K562 (cell line): ENCODE data around the gene PTPN11. TPM values are rescaled to one million over a fixed set of nuclear protein-coding genes. Genes with fewer than 3 reads are reported as not detected.

Source experiments
- CBX1 ChIP-seq: sonication (generic); IDR thresholded peaks from 2 replicates; pipeline ENCODE4 v1.6.1; 2016; ENCODE audit warnings: antibody characterized with exemption, low read depth, mild to moderate bottlenecking
- COPS2 ChIP-seq: fragments of 450-650 bp; conservative IDR thresholded peaks from 2 replicates; pipeline ENCODE4 v1.6.1; 2016; ENCODE audit warnings: mild to moderate bottlenecking, moderate library complexity
- CREM ChIP-seq: IDR thresholded peaks from 2 replicates; pipeline ENCODE4 v1.6.1; 2014; ENCODE audit warnings: antibody characterized with exemption, low read depth
- E2F8 ChIP-seq: fragments of 450-650 bp; IDR thresholded peaks from 2 replicates; pipeline ENCODE4 v1.7.1; 2018; ENCODE audit warnings: mild to moderate bottlenecking, low read depth; ENCODE audit not compliant: partially characterized antibody
- FOS ChIP-seq: IDR thresholded peaks from 3 replicates; pipeline ENCODE4 v1.6.1; 2011; ENCODE audit not compliant: insufficient read length; ENCODE audit errors: extremely low read depth
- HES1 ChIP-seq: fragments of 450-650 bp; IDR thresholded peaks from 2 replicates; pipeline ENCODE4 v1.6.1; 2016; ENCODE audit warnings: low read depth, mild to moderate bottlenecking, moderate library complexity
- KDM1A ChIP-seq, 2 experiments: fragments of 450-650 bp; IDR thresholded peaks; 2 replicates each; pipeline ENCODE4 v1.6.1; 2016; ENCODE audit warnings: mild to moderate bottlenecking in 2 of 2
- KDM4B ChIP-seq, 2 experiments: fragments of 450-650 bp in 1 of 2; sonication (generic) in 1 of 2; IDR thresholded peaks; 2 replicates each; pipeline ENCODE4 v1.6.1; 2016 to 2017; ENCODE audit warnings: borderline replicate concordance in 2 of 2, antibody characterized with exemption in 1 of 2, low read depth in 1 of 2, mild to moderate bottlenecking in 1 of 2
- MIER1 ChIP-seq: fragments of 450-650 bp; IDR thresholded peaks from 2 replicates; pipeline ENCODE4 v1.6.1; 2016; ENCODE audit warnings: antibody characterized with exemption, mild to moderate bottlenecking, low read depth
- PHF21A ChIP-seq: fragments of 450-650 bp; IDR thresholded peaks from 2 replicates; pipeline ENCODE4 v1.6.1; 2017; ENCODE audit warnings: low read depth, borderline replicate concordance
- SMARCA4 ChIP-seq: fragments of 450-650 bp; IDR thresholded peaks from 2 replicates; pipeline ENCODE4 v1.6.1; 2016
- SRF ChIP-seq, 2 experiments: fragments of 250-450, 450-650 bp in 1 of 2; sonication (Bioruptor Pico) in 1 of 2; sonication (generic) in 1 of 2; formaldehyde crosslinking; IDR thresholded peaks; 2 replicates each; pipeline versions ENCODE4 v1.5.0 to v1.5.1; 2020 to 2022; ENCODE audit warnings: mild to moderate bottlenecking in 1 of 2, missing genetic modification reagents in 1 of 2
- SRSF7 ChIP-seq: fragments of 200-400 bp; formaldehyde crosslinking; optimal IDR thresholded peaks from 2 replicates; pipeline ENCODE3; 2017; ENCODE audit warnings: mild to moderate bottlenecking, low read depth, low read length
- TCF3 ChIP-seq: sonication (generic); formaldehyde crosslinking; IDR thresholded peaks from 2 replicates; pipeline ENCODE4 v1.4.0; 2020; ENCODE audit warnings: mild to moderate bottlenecking, missing genetic modification reagents
- ZNF146 ChIP-seq: IDR thresholded peaks from one replicate; pipeline ENCODE4 v1.6.1; 2018; ENCODE audit warnings: missing compliant biosample characterization; ENCODE audit not compliant: unreplicated experiment
- ZNF384 ChIP-seq: IDR thresholded peaks from 2 replicates; pipeline ENCODE4 v1.6.1; 2012; ENCODE audit warnings: low read depth, low read length, improper control_type of control experiment
- ZSCAN29 ChIP-seq: fragments of 450-650 bp; IDR thresholded peaks from 2 replicates; pipeline ENCODE4 v1.6.1; 2017
- polyA plus RNA-seq, 8 experiments: library from polyadenylated mRNA; depleted of rRNA in 4 of 8; stranded (reverse) in 5 of 8; unstranded in 3 of 8; fragments of >200 nt; fragmentation: Nextera tagmentation in 2 of 8; fragmentation: Illumina TruSeq in 1 of 8; extraction: Ambion mirVana in 2 of 8; extraction: Trizol in 1 of 8; gene quantifications; 2 replicates each; pipeline versions ENCODE4 v1.2.1 to v1.2.3, GENCODE V29; 2011 to 2014; ENCODE audit warnings: inconsistent platforms in 1 of 8, missing spikeins in 1 of 8
- total RNA-seq, 7 experiments: library from RNA; depleted of rRNA in 6 of 7; stranded (reverse); fragments of >200 nt in 6 of 7; fragmentation: Illumina TruSeq in 2 of 7; extraction: Trizol in 2 of 7; gene quantifications; 2 replicates each; pipeline versions ENCODE4 v1.2.1 to v1.2.3, GENCODE V29; 2011 to 2021; ENCODE audit warnings: low replicate concordance in 1 of 7
- TF ChIP-seq, protein P1 (sequence below): fragments of 150-350 bp; IDR thresholded peaks from 2 replicates; pipeline ENCODE4 v1.6.1; 2014; ENCODE audit warnings: low read depth, mild to moderate bottlenecking, low read length, borderline replicate concordance
- TF ChIP-seq, protein P2 (sequence below): fragments of 200-800 bp; sonication (Bioruptor generic); IDR thresholded peaks from 2 replicates; pipeline ENCODE4 v1.6.1; 2017; ENCODE audit warnings: missing genetic modification characterization, missing compliant biosample characterization

The PTPN11 gene
- total and polyA plus RNA-seq, 9 of the 15 experiments (the other 6 are each of a cell fraction or from before 2014, with no cell fraction given) = 22.5 to 126 (median 79.7) TPM

- TF ChIP-seq HES1 (peak; percentile 38; the same call in 1 of the 2 replicates), CBX1 (peak; percentile 71), SRSF7 (no peak), SMARCA4 (no peak), ZSCAN29 (0 out of 2 replicates have a peak, but pooled peaks have one; percentile 46), E2F8 (peak; percentile 82), KDM1A (IDR thresholded peaks at IDR 0.05) (peak; percentile 87 to 93), ZNF146 (CRISPR knock-in tag) (no peak), KDM4B (IDR thresholded peaks at IDR 0.05; ENCODE audit: borderline replicate concordance in 2 of 2, low read depth in 1 of 2) (no peak; a peak in 1 of 4 replicates), CREM (peak; percentile 7; the same call in 1 of the 2 replicates), COPS2 (no peak), PHF21A (no peak; the same call in 1 of the 2 replicates), SRF (CRISPR knock-in tag; IDR thresholded peaks at IDR 0.05) (peak in 1 of 2 experiments; percentile 71; a peak in 1 of 4 replicates), FOS (no peak), ZNF384 (peak; percentile 92), MIER1 (peak; percentile 17; the same call in 1 of the 2 replicates), TCF3 (no peak; the same call in 1 of the 2 replicates)
- TF ChIP-seq, protein P1, sequence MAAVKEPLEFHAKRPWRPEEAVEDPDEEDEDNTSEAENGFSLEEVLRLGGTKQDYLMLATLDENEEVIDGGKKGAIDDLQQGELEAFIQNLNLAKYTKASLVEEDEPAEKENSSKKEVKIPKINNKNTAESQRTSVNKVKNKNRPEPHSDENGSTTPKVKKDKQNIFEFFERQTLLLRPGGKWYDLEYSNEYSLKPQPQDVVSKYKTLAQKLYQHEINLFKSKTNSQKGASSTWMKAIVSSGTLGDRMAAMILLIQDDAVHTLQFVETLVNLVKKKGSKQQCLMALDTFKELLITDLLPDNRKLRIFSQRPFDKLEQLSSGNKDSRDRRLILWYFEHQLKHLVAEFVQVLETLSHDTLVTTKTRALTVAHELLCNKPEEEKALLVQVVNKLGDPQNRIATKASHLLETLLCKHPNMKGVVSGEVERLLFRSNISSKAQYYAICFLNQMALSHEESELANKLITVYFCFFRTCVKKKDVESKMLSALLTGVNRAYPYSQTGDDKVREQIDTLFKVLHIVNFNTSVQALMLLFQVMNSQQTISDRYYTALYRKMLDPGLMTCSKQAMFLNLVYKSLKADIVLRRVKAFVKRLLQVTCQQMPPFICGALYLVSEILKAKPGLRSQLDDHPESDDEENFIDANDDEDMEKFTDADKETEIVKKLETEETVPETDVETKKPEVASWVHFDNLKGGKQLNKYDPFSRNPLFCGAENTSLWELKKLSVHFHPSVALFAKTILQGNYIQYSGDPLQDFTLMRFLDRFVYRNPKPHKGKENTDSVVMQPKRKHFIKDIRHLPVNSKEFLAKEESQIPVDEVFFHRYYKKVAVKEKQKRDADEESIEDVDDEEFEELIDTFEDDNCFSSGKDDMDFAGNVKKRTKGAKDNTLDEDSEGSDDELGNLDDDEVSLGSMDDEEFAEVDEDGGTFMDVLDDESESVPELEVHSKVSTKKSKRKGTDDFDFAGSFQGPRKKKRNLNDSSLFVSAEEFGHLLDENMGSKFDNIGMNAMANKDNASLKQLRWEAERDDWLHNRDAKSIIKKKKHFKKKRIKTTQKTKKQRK = no peak
- TF ChIP-seq, protein P2, sequence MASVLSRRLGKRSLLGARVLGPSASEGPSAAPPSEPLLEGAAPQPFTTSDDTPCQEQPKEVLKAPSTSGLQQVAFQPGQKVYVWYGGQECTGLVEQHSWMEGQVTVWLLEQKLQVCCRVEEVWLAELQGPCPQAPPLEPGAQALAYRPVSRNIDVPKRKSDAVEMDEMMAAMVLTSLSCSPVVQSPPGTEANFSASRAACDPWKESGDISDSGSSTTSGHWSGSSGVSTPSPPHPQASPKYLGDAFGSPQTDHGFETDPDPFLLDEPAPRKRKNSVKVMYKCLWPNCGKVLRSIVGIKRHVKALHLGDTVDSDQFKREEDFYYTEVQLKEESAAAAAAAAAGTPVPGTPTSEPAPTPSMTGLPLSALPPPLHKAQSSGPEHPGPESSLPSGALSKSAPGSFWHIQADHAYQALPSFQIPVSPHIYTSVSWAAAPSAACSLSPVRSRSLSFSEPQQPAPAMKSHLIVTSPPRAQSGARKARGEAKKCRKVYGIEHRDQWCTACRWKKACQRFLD (CRISPR knock-in tag) = no peak
Observed at GRCh38 chr12:112409064-112409905, 9.5 kb upstream of the PTPN11 start, which contains the start of gene RPL6 (continued).
